Rectal smooth muscle tissue (tissue), 1 donor: ENCODE data around the gene MGMT.

ENCODE experiments used
- H3K27ac ChIP-seq: one replicate; pipeline ENCODE4 v1.7.0; 2013; ENCODE audit warnings: low read depth, low read length, inconsistent platforms
- H3K27me3 ChIP-seq: one replicate; pipeline ENCODE4 v1.7.0; 2013; ENCODE audit warnings: low read length; ENCODE audit not compliant: control insufficient read depth, insufficient read depth
- H3K36me3 ChIP-seq: one replicate; pipeline ENCODE4 v1.7.0; 2013; ENCODE audit warnings: low read length; ENCODE audit not compliant: control insufficient read depth, insufficient read depth
- H3K4me1 ChIP-seq: one replicate; pipeline ENCODE4 v1.7.0; 2013; ENCODE audit warnings: low read length; ENCODE audit not compliant: control insufficient read depth, insufficient read depth
- H3K4me3 ChIP-seq: one replicate; pipeline ENCODE4 v1.7.0; 2013; ENCODE audit warnings: low read length
- H3K9ac ChIP-seq: one replicate; pipeline ENCODE4 v1.7.0; 2013; ENCODE audit warnings: low read length

MGMT gene

DNA sequence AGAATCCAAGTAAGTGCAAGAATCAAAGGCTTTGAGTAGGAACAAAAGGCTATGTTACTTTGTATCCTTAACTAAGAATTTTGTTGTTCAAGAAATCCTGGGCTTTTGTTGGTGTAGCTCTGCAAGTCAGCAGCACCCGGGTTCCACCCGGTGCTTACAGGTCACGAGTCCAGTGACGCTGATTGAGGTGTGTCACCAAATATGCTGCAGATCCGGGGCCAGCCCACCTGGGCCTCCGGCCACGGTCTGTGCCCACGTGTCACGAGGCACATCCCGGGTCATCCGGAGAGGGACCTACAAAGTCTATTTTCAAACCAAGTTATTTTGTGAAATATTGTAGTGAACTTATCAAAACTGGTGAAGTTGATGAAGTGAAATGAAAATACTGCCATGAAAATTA is 103.1 kb downstream of the MGMT start:
- H3K27me3 ChIP-seq, result no peaks in the 10 kb centered on the region
- no peak overlapping the region for H3K9ac ChIP-seq
- H3K27ac ChIP-seq, result no peak overlapping the region
- peaks cover 3% of the 10 kb centered on the region for H3K4me1 ChIP-seq
- H3K4me3 ChIP-seq, result no peak overlapping the region
- peaks cover 4% of the 10 kb centered on the region for H3K36me3 ChIP-seq

DNA sequence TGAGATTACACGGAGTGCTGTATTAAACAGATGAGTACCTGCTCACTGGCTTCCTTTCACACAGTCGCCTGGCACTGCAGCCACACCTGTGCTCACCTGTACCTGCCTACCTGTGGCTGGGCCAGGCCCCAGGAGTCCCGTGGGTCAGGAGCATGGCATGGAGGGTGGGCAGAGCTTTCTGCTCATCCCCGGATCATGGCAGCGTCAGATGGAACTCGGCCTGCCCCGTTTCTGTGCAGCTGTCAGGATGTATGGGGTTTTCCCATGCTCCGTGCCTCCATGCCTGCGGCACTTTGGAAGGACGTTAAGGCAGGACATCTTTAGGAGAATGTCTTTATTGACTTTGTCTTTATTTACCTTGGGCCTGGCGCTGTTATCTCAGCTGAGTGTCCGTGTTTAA is 112.2 kb downstream of the MGMT start:
- Histone ChIP-seq H3K27me3 (no peaks in the 10 kb centered on the region), H3K27ac (no peak overlapping the region), H3K4me3 (no peak overlapping the region), H3K4me1 (no peaks in the 10 kb centered on the region), H3K36me3 (no peaks in the 10 kb centered on the region), H3K9ac (no peak overlapping the region)

DNA sequence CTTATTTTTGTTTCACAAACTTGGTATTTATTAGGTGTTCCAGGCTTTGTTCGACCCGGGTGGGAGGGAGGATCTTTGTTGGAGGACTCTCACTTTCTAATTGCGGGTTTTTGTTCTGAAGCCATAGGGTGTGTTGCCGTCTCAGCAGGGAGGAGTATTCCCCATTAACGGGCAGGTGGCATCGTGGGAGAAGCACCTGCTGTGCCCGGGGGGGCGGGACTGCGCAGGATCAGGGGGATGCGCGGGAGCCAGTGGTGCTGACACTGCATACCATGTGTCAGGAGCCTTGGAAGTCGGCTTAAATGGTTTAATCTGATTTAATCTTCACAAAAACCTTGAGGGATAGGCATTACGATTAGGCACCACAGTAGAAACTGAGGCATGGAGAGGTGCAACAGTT is 113.0 kb downstream of the MGMT start:
- Histone ChIP-seq H3K9ac (no peak overlapping the region), H3K4me1 (no peaks in the 10 kb centered on the region), H3K36me3 (no peaks in the 10 kb centered on the region), H3K4me3 (no peak overlapping the region), H3K27ac (no peak overlapping the region), H3K27me3 (no peaks in the 10 kb centered on the region)

DNA sequence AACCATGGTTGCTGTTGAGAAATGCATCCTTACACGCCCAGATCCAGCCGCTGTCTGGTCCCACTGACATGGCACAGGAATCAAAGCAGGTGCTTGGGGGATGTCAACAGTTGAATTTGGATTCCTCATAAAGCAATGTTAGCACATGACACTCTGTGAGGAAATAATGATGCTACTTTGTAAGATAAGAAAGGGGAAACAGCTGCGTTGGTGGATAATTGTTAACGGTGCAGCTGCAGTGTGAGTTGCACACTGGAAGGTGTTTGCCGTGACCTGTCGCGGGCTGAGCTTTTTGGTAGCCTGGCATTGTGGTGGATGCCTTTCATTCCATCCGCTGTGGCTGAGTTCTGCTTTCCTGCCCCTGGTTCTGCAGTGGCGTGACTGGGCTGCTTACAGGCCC is 113.9 kb downstream of the MGMT start:
- H3K27ac ChIP-seq, result no peak overlapping the region

DNA sequence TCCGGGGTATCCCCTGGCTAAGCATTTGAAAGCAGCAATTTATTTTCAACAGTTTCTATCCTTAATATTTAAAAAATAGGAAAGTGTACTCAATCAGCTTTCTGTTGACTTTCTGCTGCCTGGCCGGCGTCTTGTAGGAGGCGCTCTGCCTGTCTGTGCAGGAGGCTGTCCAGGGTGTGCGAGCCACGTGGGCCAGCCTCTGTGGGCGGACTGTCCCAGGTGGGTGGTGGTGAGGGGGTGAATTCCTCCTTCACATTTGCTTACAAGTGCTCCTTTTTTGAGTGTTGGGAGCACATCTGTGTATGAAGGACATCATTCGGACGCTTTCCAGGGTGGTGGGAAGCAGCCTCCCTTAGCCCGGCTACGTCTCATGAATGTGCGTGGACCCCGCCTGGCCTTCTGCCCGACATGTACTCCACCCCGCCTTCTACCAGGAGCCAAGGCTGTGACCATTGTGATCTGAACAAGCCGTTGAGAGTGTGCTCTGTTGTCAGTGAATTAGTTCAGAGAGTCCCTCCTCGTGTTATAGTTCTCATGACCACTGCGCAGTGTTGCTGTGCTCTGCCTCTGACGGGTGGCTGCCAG is 114.9 kb downstream of the MGMT start:
- H3K27me3 ChIP-seq, result no peaks in the 10 kb centered on the region
- H3K9ac ChIP-seq, result no peak overlapping the region
- no peak overlapping the region for H3K27ac ChIP-seq
- H3K4me1 ChIP-seq, result no peaks in the 10 kb centered on the region
- no peak overlapping the region for H3K4me3 ChIP-seq
- H3K36me3 ChIP-seq, result no peaks in the 10 kb centered on the region

More for the DNA sequence above, 113.9 kb downstream of the MGMT start:
- no peak overlapping the region for H3K9ac ChIP-seq
- H3K4me3 ChIP-seq, result no peak overlapping the region
- H3K27me3 ChIP-seq, result no peaks in the 10 kb centered on the region
- no peaks in the 10 kb centered on the region for H3K36me3 ChIP-seq
- H3K4me1 ChIP-seq, result no peaks in the 10 kb centered on the region

DNA sequence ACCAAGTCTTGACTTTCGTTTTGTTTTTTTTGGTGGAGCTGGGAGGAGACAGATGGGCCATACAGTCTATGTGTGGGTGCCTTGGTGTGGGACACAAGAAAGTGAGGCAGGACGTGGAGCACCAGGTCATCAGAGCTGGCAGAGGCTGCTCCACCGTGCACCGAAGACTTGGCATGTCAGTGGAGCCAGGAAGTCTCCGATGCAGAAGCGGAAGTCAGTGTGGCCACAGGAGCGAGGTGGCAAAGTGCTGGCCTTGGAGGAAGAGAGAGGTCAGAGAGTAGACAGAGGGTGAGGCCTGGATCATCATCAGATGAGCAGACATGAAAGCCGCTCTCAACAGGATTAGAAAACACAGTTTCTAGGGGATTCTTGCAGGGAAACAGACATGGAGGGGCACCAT is 116.8 kb downstream of the MGMT start:
- Histone ChIP-seq H3K9ac (no peak overlapping the region), H3K4me1 (no peaks in the 10 kb centered on the region), H3K4me3 (no peak overlapping the region), H3K36me3 (peaks cover 2% of the 10 kb centered on the region), H3K27ac (no peak overlapping the region), H3K27me3 (no peaks in the 10 kb centered on the region)

DNA sequence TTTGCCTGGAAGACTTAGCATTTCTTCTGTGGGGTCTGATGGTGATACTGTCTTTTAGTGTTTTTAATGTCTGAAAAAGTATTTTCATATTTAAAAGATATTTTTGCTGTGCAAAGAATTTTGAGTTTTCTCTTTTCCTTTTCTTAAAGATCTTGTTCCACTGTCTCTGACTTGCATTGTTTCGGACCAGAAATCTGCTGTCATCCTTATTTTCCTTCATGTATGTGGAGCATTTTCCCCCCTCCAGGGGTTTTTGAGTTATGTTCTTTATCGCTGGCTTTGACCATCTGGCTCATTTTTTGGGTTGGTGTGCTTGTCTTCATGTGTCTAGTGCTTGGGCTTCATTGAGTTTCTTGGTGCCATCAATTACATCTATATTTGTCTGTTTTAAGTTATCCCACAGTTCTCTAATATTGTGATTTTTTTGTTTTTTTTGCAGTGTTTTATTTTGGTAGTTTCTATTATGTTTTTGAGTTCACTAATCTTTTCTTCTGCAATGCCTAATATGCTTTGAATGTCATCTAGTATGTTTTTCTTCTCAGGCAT is 119.9 kb downstream of the MGMT start:
- H3K4me1 ChIP-seq, result no peaks in the 10 kb centered on the region
- no peak overlapping the region for H3K27ac ChIP-seq
- no peak overlapping the region for H3K9ac ChIP-seq
- H3K36me3 ChIP-seq, result peaks cover 3% of the 10 kb centered on the region
- no peak overlapping the region for H3K4me3 ChIP-seq
- H3K27me3 ChIP-seq, result no peaks in the 10 kb centered on the region

DNA sequence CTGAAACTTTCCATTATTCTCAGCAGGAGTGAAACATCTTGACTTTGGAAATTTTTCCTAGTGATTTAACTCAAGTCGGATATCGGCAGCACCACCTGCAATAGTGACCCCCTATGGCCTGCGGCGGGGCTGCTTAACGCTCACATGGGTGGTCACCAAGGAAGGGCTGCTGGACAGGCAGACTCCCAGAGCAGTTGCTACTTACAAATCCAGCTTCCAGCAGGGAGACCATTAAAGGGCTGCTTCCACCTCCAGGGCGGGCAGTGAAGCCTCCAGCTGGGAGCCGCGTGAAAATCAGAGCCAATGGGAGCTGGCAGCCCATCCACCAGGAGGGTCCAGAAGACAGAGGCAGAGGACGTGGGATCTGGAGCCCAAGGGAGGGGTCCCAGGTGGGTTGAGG is 122.5 kb downstream of the MGMT start:
- H3K36me3 ChIP-seq, result peaks cover 3% of the 10 kb centered on the region
- no peak overlapping the region for H3K9ac ChIP-seq
- no peaks in the 10 kb centered on the region for H3K4me1 ChIP-seq
- no peak overlapping the region for H3K27ac ChIP-seq
- H3K4me3 ChIP-seq, result no peak overlapping the region
- H3K27me3 ChIP-seq, result no peaks in the 10 kb centered on the region

DNA sequence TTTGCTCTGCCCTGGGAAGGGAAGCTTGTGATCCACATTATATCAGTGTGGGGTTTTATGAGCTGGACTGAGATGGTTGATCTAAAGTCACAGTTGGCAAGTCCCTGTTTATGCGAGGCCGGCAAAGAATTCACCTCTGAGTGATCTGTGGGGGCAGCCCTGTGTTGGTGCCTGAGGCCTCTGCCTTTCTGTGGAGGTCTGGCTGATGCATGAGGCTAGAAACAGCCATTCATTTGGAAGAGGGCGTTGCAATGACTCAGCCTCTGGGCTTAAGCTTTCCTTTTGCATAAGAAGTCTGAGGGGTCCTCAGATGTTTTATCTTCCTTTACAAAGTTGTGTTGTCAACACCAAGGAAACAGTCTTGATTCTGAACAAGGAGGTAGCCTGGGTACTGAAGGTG is 126.9 kb downstream of the MGMT start:
- Histone ChIP-seq H3K4me3 (no peak overlapping the region), H3K9ac (no peak overlapping the region), H3K27me3 (no peaks in the 10 kb centered on the region), H3K36me3 (peaks cover under 1% of the 10 kb centered on the region), H3K27ac (no peak overlapping the region), H3K4me1 (no peaks in the 10 kb centered on the region)

DNA sequence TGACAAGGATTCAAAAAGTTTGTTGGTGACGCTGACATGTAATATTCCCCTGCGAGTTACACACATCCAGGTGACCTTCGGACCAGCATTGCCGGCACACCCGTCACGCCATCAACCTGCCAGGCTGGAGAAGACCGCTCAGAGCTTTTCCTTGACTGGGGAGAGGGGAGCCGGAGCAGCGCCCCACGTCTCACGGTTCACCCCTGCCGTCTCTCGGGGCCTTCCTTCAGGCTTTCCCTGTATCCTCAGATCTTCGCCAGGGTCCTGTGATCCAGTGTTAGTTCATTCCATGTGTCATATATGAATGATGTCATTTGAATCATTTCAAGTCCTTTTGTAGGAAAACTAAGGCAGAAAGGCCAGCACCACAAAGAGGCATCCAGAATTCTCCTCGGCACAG is 127.8 kb downstream of the MGMT start:
- Histone ChIP-seq H3K9ac (no peak overlapping the region), H3K4me1 (no peaks in the 10 kb centered on the region), H3K27ac (no peak overlapping the region), H3K4me3 (no peak overlapping the region), H3K27me3 (no peaks in the 10 kb centered on the region), H3K36me3 (no peaks in the 10 kb centered on the region)

DNA sequence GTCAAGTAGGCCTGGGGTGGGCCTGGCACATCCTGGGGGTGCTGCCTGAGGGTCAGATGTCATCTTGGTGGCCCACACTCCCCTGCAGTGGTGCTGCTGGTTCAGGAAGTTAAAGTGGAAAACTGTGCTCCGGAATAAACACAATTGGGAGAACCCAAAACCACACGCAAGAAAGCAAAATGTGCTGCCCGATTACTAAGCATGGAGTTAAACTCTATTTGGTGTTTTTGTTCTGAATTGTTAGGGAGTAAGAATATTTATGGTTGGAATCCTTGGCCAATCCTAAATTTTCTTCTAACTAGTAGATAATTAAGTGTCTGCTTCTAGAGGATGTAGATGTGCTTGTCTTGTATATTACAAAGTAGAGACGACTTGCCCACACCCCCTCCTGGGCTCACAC is 131.4 kb downstream of the MGMT start:
- Histone ChIP-seq H3K27ac (no peak overlapping the region), H3K4me3 (no peak overlapping the region), H3K4me1 (no peaks in the 10 kb centered on the region), H3K9ac (no peak overlapping the region), H3K27me3 (no peaks in the 10 kb centered on the region), H3K36me3 (no peaks in the 10 kb centered on the region)

DNA sequence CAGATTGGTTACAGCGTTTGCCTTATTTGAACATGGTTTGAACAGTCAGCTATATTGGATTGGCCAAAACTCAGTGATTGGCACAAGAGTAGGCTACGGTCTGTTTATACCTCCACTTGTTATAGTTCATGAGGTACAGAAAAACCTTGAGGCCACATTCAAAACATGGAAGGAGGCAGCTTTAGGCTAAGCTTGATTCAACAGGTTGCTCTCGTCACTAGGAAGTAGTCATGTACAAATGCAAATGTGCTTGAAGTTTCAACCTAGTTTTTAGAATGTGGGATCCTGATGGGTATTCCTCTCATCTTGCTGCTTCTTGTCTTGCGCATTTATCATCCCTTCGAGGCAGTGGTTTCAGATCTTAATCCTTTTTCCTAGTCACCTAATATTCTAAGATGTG is 132.1 kb downstream of the MGMT start:
- Histone ChIP-seq H3K36me3 (no peaks in the 10 kb centered on the region), H3K4me3 (no peak overlapping the region), H3K4me1 (no peaks in the 10 kb centered on the region), H3K27me3 (no peaks in the 10 kb centered on the region), H3K9ac (no peak overlapping the region), H3K27ac (no peak overlapping the region)

DNA sequence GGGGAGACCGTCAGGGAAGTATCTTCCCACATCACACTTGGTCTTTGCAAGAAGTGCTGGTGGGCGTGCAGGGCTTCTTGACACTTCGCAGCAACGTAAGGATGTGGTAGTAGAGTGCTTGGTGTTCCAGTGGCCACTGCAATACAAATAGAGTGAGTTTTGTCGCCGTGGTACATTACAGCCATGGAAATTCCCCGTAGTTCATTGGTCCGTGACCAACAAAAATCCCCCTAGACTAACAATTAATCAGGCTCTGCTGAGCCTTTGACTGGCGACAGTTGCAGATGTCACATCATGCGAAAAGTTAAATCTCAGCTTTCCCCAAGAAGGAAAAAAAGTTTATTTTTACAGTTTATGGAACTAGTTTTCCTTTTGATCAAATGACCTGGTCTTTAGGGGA is 134.7 kb downstream of the MGMT start:
- Histone ChIP-seq H3K27me3 (no peaks in the 10 kb centered on the region), H3K4me1 (no peaks in the 10 kb centered on the region), H3K36me3 (no peaks in the 10 kb centered on the region), H3K4me3 (no peak overlapping the region), H3K9ac (no peak overlapping the region), H3K27ac (no peak overlapping the region)
